HEK293 (cell line): ENCODE data around the gene DCAF6.

Experiments
- CTCF ChIA-PET: fragments of 350-600 bp; formaldehyde crosslinking; extraction: SDS; loops from one replicate; lab custom pipeline; 2021; ENCODE audit warnings: antibody characterized with exemption; lab: Yijun Ruan, JAX
- POLR2A ChIA-PET: fragments of 300-600 bp; formaldehyde crosslinking; extraction: SDS; loops from one replicate; lab custom pipeline; 2020; ENCODE audit warnings: antibody characterized with exemption, inconsistent platforms; lab: Yijun Ruan, JAX
- H3K27ac ChIP-seq: fragments of 200-500 bp; sonication (Bioruptor generic); 2 replicates; pipeline ENCODE4 v1.5.1; 2014; ENCODE audit warnings: low read depth, low read length, control low read depth, inconsistent platforms; ENCODE audit errors: extremely low read depth
- H3K36me3 ChIP-seq, 2 experiments: fragments of 200-500 bp in 1 of 2; sonication (Bioruptor generic) in 1 of 2; 1 replicate in 1 of 2; 2 replicates in 1 of 2; pipeline ENCODE4 v1.5.1; 2014 to 2017; ENCODE audit warnings: inconsistent platforms in 2 of 2, low read length in 2 of 2; ENCODE audit not compliant: control insufficient read depth in 2 of 2, insufficient read depth in 1 of 2
- H3K4me1 ChIP-seq: fragments of 200-500 bp; sonication (Bioruptor generic); 2 replicates; pipeline ENCODE4 v1.5.1; 2014; ENCODE audit warnings: mild to moderate bottlenecking, low read length, inconsistent platforms; ENCODE audit not compliant: control insufficient read depth, insufficient read depth
- H3K4me3 ChIP-seq: 2 replicates; pipeline ENCODE4 v1.5.1; 2011; ENCODE audit warnings: low read depth, mild to moderate bottlenecking, control low read depth, low read length, moderate library complexity
- H3K9me3 ChIP-seq: fragments of 200-500 bp; sonication (Bioruptor generic); 2 replicates; pipeline ENCODE4 v1.5.1; 2014; ENCODE audit warnings: low read depth, low read length, inconsistent platforms; ENCODE audit not compliant: control insufficient read depth, insufficient read depth
- FEZF1 ChIP-seq: fragments of 450-650 bp; formaldehyde crosslinking; IDR thresholded peaks from 2 replicates; pipeline ENCODE4 v1.5.1; 2016; ENCODE audit warnings: missing biosample characterization, missing genetic modification characterization
- GFI1B ChIP-seq: fragments of 450-650 bp; formaldehyde crosslinking; IDR thresholded peaks from 2 replicates; pipeline ENCODE4 v1.5.1; 2016; ENCODE audit warnings: missing biosample characterization, missing genetic modification characterization
- IKZF3 ChIP-seq: fragments of 450-650 bp; IDR thresholded peaks from 2 replicates; pipeline ENCODE4 v1.5.0; 2018; ENCODE audit warnings: missing biosample characterization, mild to moderate bottlenecking, missing genetic modification characterization, moderate library complexity
- KLF1 ChIP-seq: fragments of 450-650 bp; formaldehyde crosslinking; IDR thresholded peaks from 2 replicates; pipeline ENCODE4 v1.5.1; 2016; ENCODE audit warnings: missing biosample characterization, missing genetic modification characterization
- KLF10 ChIP-seq: fragments of 450-650 bp; IDR thresholded peaks from 2 replicates; pipeline ENCODE4 v1.5.1; 2018; ENCODE audit warnings: missing biosample characterization, mild to moderate bottlenecking, missing genetic modification characterization
- MEIS1 ChIP-seq: sonication (generic); formaldehyde crosslinking; IDR thresholded peaks from 2 replicates; pipeline ENCODE4 v1.8.1; 2022; ENCODE audit warnings: missing genetic modification reagents, mild to moderate bottlenecking, borderline replicate concordance
- PRDM4 ChIP-seq: fragments of 450-650 bp; formaldehyde crosslinking; IDR thresholded peaks from 2 replicates; pipeline ENCODE4 v1.5.1; 2017; ENCODE audit warnings: missing biosample characterization, missing genetic modification characterization
- PRDM6 ChIP-seq: fragments of 450-650 bp; formaldehyde crosslinking; IDR thresholded peaks from 2 replicates; pipeline ENCODE4 v1.5.1; 2017; ENCODE audit warnings: missing biosample characterization, missing genetic modification characterization
- SETDB1 ChIP-seq: IDR thresholded peaks from one replicate; pipeline ENCODE4 v1.6.1; 2017; ENCODE audit warnings: mild to moderate bottlenecking, low read length, moderate library complexity, mixed read lengths; ENCODE audit not compliant: insufficient read length
- ZBTB17 ChIP-seq: fragments of 450-650 bp; formaldehyde crosslinking; IDR thresholded peaks from 2 replicates; pipeline ENCODE4 v1.5.1; 2016; ENCODE audit warnings: missing biosample characterization, missing genetic modification characterization
- ZBTB7A ChIP-seq: fragments of 450-650 bp; formaldehyde crosslinking; IDR thresholded peaks from 2 replicates; pipeline ENCODE4 v1.5.1; 2016; ENCODE audit warnings: low read depth, missing biosample characterization, missing genetic modification characterization
- ZBTB8A ChIP-seq: fragments of 450-650 bp; formaldehyde crosslinking; IDR thresholded peaks from 2 replicates; pipeline ENCODE4 v1.5.1; 2016; ENCODE audit warnings: missing biosample characterization, missing genetic modification characterization
- ZNF114 ChIP-seq: fragments of 450-650 bp; formaldehyde crosslinking; IDR thresholded peaks from 2 replicates; pipeline ENCODE4 v1.5.0; 2017; ENCODE audit warnings: missing biosample characterization, missing genetic modification characterization
- ZNF132 ChIP-seq: fragments of 450-650 bp; formaldehyde crosslinking; IDR thresholded peaks from 2 replicates; pipeline ENCODE4 v1.5.1; 2017; ENCODE audit warnings: missing biosample characterization, missing genetic modification characterization, borderline replicate concordance
- ZNF184 ChIP-seq: fragments of 450-650 bp; IDR thresholded peaks from 2 replicates; pipeline ENCODE4 v1.5.1; 2018; ENCODE audit warnings: missing biosample characterization, mild to moderate bottlenecking, missing genetic modification characterization
- ZNF335 ChIP-seq: fragments of 450-650 bp; formaldehyde crosslinking; conservative IDR thresholded peaks from 2 replicates; pipeline ENCODE4 v1.5.1; 2016; ENCODE audit warnings: missing biosample characterization, missing genetic modification characterization
- ZNF391 ChIP-seq: fragments of 450-650 bp; formaldehyde crosslinking; IDR thresholded peaks from 2 replicates; pipeline ENCODE4 v1.5.1; 2016; ENCODE audit warnings: low read depth, missing biosample characterization, missing genetic modification characterization, borderline replicate concordance
- ZNF473 ChIP-seq: fragments of 450-650 bp; formaldehyde crosslinking; IDR thresholded peaks from 2 replicates; pipeline ENCODE4 v1.5.1; 2017; ENCODE audit warnings: missing biosample characterization, missing genetic modification characterization
- ZNF510 ChIP-seq: fragments of 450-650 bp; formaldehyde crosslinking; IDR thresholded peaks from 2 replicates; pipeline ENCODE4 v1.5.1; 2018; ENCODE audit warnings: mild to moderate bottlenecking, missing genetic modification characterization, missing biosample characterization; ENCODE audit not compliant: insufficient replicate concordance
- ZNF514 ChIP-seq: fragments of 450-650 bp; formaldehyde crosslinking; IDR thresholded peaks from 2 replicates; pipeline ENCODE4 v1.5.1; 2016; ENCODE audit warnings: missing biosample characterization, missing genetic modification characterization
- ZNF558 ChIP-seq: fragments of 450-650 bp; formaldehyde crosslinking; IDR thresholded peaks from 2 replicates; pipeline ENCODE4 v1.5.1; 2016; ENCODE audit warnings: missing biosample characterization, missing genetic modification characterization
- ZNF561 ChIP-seq: fragments of 450-650 bp; IDR thresholded peaks from 2 replicates; pipeline ENCODE4 v1.5.1; 2018; ENCODE audit warnings: missing biosample characterization, missing genetic modification characterization, borderline replicate concordance
- ZNF626 ChIP-seq: fragments of 450-650 bp; sonication (Bioruptor Pico); formaldehyde crosslinking; IDR thresholded peaks from 2 replicates; pipeline ENCODE4 v1.5.1; 2018; ENCODE audit warnings: missing biosample characterization, missing genetic modification characterization, inconsistent platforms
- ZNF660 ChIP-seq: fragments of 450-650 bp; IDR thresholded peaks from 2 replicates; pipeline ENCODE4 v1.5.1; 2018; ENCODE audit warnings: missing biosample characterization, mild to moderate bottlenecking, missing genetic modification characterization
- ZNF664 ChIP-seq: fragments of 450-650 bp; formaldehyde crosslinking; IDR thresholded peaks from 2 replicates; pipeline ENCODE4 v1.5.1; 2016; ENCODE audit warnings: missing biosample characterization, missing genetic modification characterization
- ZNF677 ChIP-seq: fragments of 450-650 bp; IDR thresholded peaks from 2 replicates; pipeline ENCODE4 v1.5.0; 2018; ENCODE audit warnings: missing biosample characterization, mild to moderate bottlenecking, missing genetic modification characterization, moderate library complexity
- ZNF747 ChIP-seq: fragments of 450-650 bp; formaldehyde crosslinking; IDR thresholded peaks from 2 replicates; pipeline ENCODE4 v1.5.1; 2016; ENCODE audit warnings: missing biosample characterization, missing genetic modification characterization
- ZNF792 ChIP-seq: fragments of 450-650 bp; formaldehyde crosslinking; IDR thresholded peaks from 2 replicates; pipeline ENCODE4 v1.5.1; 2016; ENCODE audit warnings: missing biosample characterization, missing genetic modification characterization
- ZSCAN30 ChIP-seq: fragments of 450-650 bp; IDR thresholded peaks from 2 replicates; pipeline ENCODE4 v1.5.1; 2018; ENCODE audit warnings: missing biosample characterization, mild to moderate bottlenecking, missing genetic modification characterization, moderate library complexity

The DCAF6 gene

GRCh38 chr1:167934426-167935215 is 1.9 kb upstream of the DCAF6 start:
- ChIA-PET CTCF (interaction anchor here (0.7 to 4.4 kb wide), 4 partner anchors 18 to 148 kb away, joined by 4 to 25 read pairs (median 4); no protein-coding TSS in a partner anchor), POLR2A (interaction anchor here (1.0 to 3.4 kb wide), 4 partner anchors 7 to 114 kb away, joined by 3 to 37 read pairs (median 8); no protein-coding TSS in a partner anchor)
- peak overlapping the region; percentile 88 for H3K27ac ChIP-seq
- H3K4me3 ChIP-seq = peak overlapping the region; percentile 68
- no peaks in the 10 kb centered on the region for H3K36me3 ChIP-seq
- H3K4me1 ChIP-seq = peaks cover 3% of the 10 kb centered on the region
- H3K9me3 ChIP-seq = no peaks in the 10 kb centered on the region
- TF ChIP-seq PRDM4 (tag by site-specific recombination) = no peak
- TF ChIP-seq PRDM6 (tag by site-specific recombination) = peak; percentile 57
- no peak for TF ChIP-seq ZNF473
- TF ChIP-seq ZNF561 (tag by site-specific recombination) = 0 out of 2 replicates have a peak, but pooled peaks have one; percentile 13
- peak; percentile 73; the same call in 1 of the 2 replicates for TF ChIP-seq ZNF664 (tag by site-specific recombination)
- 0 out of 2 replicates have a peak, but pooled peaks have one; percentile 6 for TF ChIP-seq ZNF184

- CTCF ChIA-PET = interaction anchor here (0.9 to 4.4 kb wide), 3 partner anchors 143 to 150 kb away, joined by 3 to 25 read pairs (median 4); no protein-coding TSS in a partner anchor
- POLR2A ChIA-PET = interaction anchor here (0.7 to 3.4 kb wide), 19 partner anchors 8 to 335 kb away, joined by 3 to 37 read pairs (median 4); partner anchors contain the start of gene ADCY10
- H3K9me3 ChIP-seq = no peaks in the 10 kb centered on the region
- peak overlapping the region; percentile 68 for H3K4me3 ChIP-seq
- no peaks in the 10 kb centered on the region for H3K36me3 ChIP-seq
- peak overlapping the region; percentile 88 for H3K27ac ChIP-seq
- no peaks in the 10 kb centered on the region; the same call in 1 of the 2 replicates for H3K4me1 ChIP-seq
- TF ChIP-seq MEIS1 (CRISPR knock-in tag) (no peak), ZNF335 (tag by site-specific recombination) (peak; percentile 94), IKZF3 (peak; percentile 84), ZNF391 (tag by site-specific recombination) (peak; percentile 77), ZSCAN30 (tag by site-specific recombination) (peak; percentile 96), ZNF677 (no peak), ZBTB7A (tag by site-specific recombination) (peak; percentile 78; the same call in 1 of the 2 replicates), KLF1 (tag by site-specific recombination) (no peak), ZNF558 (tag by site-specific recombination) (no peak), ZBTB8A (tag by site-specific recombination) (no peak; the same call in none of the 2 replicates), ZNF747 (no peak), ZNF626 (tag by site-specific recombination) (no peak), SETDB1 (no peak), ZNF514 (tag by site-specific recombination) (no peak), ZNF792 (tag by site-specific recombination) (0 out of 2 replicates have a peak, but pooled peaks have one; percentile 37), ZNF132 (tag by site-specific recombination) (no peak), ZBTB17 (tag by site-specific recombination) (peak; percentile 64), ZNF114 (tag by site-specific recombination) (no peak), FEZF1 (tag by site-specific recombination) (0 out of 2 replicates have a peak, but pooled peaks have one; percentile 20), ZNF510 (peak; percentile 26), GFI1B (tag by site-specific recombination) (no peak), KLF10 (tag by site-specific recombination) (peak; percentile 57), ZNF660 (tag by site-specific recombination) (peak; percentile 29)
Observed at GRCh38 chr1:167935216-167936067, 1.0 kb upstream of the DCAF6 start.
